ENCODE data around the gene NSD1. TPM values are rescaled to one million over a fixed set of nuclear protein-coding genes. Genes with fewer than 3 reads are reported as not detected.

The NSD1 gene
- total and polyA plus RNA-seq, 9 of the 15 experiments (the other 6 are each of a cell fraction or from before 2014, with no cell fraction given) = 3.8 to 51.0 (median 24.7) TPM

- TF ChIP-seq SREBF1 (IDR thresholded peaks at IDR 0.05; ENCODE audit: borderline replicate concordance, low read depth, low read length) (no peak), HES1 (IDR thresholded peaks at IDR 0.05; ENCODE audit: low read depth) (no peak), ZNF277 (CRISPR knock-in tag; IDR thresholded peaks at IDR 0.05; ENCODE audit: borderline replicate concordance) (no peak), RNF2 (IDR thresholded peaks at IDR 0.05) (no peak), ATF7 (IDR thresholded peaks at IDR 0.05) (peak; percentile 36; the same call in 1 of the 2 replicates), JUN (IDR thresholded peaks at IDR 0.05; ENCODE audit: borderline replicate concordance, low read depth, low read length) (no peak), JUN (CRISPR knock-in tag; IDR thresholded peaks at IDR 0.05; ENCODE audit: borderline replicate concordance) (no peak), ZFP1 (CRISPR knock-in tag; IDR thresholded peaks at IDR 0.05) (no peak), CREB5 (CRISPR knock-in tag; IDR thresholded peaks at IDR 0.05) (no peak), SAFB2 (IDR thresholded peaks at IDR 0.05; ENCODE audit: borderline replicate concordance, low read depth, low read length, severe bottlenecking) (no peak), MYNN (IDR thresholded peaks at IDR 0.05) (0 out of 2 replicates have a peak, but pooled peaks have one; percentile 15), MYNN (CRISPR knock-in tag; IDR thresholded peaks at IDR 0.05) (no peak), MAFK (IDR thresholded peaks at IDR 0.05; ENCODE audit: low read length) (no peak), GTF2A2 (tag; IDR thresholded peaks at IDR 0.05) (no peak), ZNF707 (CRISPR knock-in tag; conservative IDR thresholded peaks at IDR 0.05) (no peak), ZNF778 (CRISPR knock-in tag; IDR thresholded peaks at IDR 0.05) (no peak), CBFA2T2 (conservative IDR thresholded peaks at IDR 0.05) (no peak), TFAM (CRISPR knock-in tag; conservative IDR thresholded peaks at IDR 0.05) (no peak), POLR2H (tag; IDR thresholded peaks at IDR 0.05; ENCODE audit: low read depth) (no peak), COPS2 (conservative IDR thresholded peaks at IDR 0.05) (no peak), ZNF75A (CRISPR knock-in tag; IDR thresholded peaks at IDR 0.05) (no peak), ZNF282 (CRISPR knock-in tag; IDR thresholded peaks at IDR 0.05) (no peak), ZC3H4 (CRISPR knock-in tag; IDR thresholded peaks at IDR 0.05; ENCODE audit: borderline replicate concordance) (no peak), HMG20B (CRISPR knock-in tag; IDR thresholded peaks at IDR 0.05) (no peak), ZBTB2 (IDR thresholded peaks at IDR 0.05) (no peak), PTTG1 (tag; IDR thresholded peaks at IDR 0.05; ENCODE audit: low read depth) (no peak)
Measured at GRCh38 chr5:177309351-177310191, 176.0 kb downstream of the NSD1 start (continued).

Data from K562 (cell line).